Stimulated activated CD4-positive, alpha-beta T cell treated with anti-CD3 and anti-CD28 coated beads, Interleukin-12 subunit alpha, Interleukin-12 subunit beta, amount 100 ng/mL, for 48 hours (primary cell): ENCODE measurements around the gene CD300E.
A peak's percentile ranks its signal among the peaks of the same experiment; 100 is the strongest.
"Not testable (repeated sequence)": the region's sequence is repeated elsewhere in the genome, so short reads cannot be mapped to it uniquely, and the experiment has no call there.

Experiments used
- DNase-seq, 3 donors: peaks; one replicate each; pipeline ENCODE4 v3.0.0-alpha.2; 2020; ENCODE audit warnings: low read depth in 2 of 3, low spot score in 1 of 3

Gene CD300E

DNA sequence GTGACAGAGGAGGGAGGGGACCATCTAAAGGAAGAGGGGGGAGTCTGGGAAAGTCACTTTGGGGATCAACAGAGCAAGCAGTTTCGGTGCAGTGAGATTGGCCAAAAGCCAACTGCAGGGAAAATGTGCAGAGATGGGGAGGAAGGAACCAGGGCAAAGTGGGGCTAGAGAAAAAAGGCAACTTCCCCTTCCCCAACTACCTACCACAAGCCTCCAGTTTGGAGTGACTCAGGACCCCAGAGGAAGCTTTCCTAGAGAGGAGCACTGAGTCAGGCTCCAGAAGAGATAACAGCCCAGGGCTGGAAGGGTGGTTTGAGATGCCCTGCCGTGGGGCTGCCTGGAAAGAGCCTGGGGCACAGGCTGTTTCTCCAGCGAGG, 24.5 kb downstream of the CD300E start:
- DNase-seq, result no peak

DNA sequence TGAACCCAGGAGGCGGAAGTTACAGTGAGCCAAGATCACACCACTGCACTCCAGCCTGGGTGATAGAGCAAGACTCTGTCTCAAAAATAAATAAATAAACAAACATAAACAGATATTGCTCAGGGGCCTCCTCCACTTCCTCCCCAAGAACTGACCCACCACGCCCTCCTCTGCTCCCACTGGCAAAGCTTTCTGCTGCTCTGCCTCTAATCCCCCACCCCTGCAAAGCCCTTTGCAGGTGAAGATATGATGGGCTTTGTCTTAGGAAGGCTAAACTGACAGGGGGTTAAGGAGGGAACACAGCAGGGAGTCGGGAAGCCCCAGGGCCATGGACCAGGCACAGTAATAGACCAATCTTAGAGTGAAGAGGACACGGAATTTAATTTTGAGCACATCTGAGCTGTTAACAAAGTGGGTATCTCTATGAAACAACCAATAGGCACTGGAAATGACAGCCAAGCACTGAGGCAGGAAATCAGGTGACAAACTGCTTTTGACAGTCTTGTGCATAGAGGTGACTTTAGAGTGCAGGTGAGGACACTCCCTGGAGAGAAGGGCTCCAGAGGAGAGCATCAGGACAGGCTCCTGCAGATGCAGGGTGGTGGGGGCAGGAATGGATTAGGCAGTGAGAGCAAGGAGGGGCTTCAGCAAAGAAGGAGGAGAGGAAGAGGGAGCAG, 25.1 kb downstream of the CD300E start:
- DNase-seq, result no peak

DNA sequence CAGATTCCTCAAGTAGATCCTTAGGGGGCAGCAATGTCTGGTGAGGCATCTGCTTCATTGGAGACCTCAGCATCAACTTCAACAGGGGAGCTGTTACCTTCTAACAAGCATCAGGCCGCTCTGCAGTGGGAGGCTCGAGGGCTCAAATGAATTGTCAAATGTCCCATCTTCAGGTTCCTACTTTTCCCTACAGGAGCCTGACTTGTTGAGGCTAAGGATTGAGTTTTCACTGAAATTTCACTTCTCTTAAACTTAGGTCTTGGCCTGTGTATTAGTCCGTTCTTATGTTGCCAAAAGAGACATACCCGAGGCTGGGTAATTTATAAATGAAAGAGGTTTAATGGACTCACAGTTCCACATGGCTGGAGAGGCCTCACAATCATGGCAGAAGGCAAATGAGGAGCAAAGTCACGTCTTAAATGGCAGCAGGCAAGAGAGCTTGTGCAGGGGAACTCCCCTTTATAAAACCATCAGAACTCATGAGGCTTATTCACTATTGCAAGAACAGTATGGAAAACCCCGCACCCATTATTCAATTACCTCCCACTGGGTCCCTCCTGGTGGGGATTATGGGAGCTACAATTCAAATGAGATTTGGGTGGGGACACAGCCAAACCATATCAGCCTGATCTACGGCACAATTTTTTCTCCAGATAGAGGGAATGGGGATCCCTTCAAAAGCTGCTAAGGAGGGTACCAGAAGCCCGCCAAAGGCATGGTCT, 26.3 kb downstream of the CD300E start:
- DNase-seq, result no peak

DNA sequence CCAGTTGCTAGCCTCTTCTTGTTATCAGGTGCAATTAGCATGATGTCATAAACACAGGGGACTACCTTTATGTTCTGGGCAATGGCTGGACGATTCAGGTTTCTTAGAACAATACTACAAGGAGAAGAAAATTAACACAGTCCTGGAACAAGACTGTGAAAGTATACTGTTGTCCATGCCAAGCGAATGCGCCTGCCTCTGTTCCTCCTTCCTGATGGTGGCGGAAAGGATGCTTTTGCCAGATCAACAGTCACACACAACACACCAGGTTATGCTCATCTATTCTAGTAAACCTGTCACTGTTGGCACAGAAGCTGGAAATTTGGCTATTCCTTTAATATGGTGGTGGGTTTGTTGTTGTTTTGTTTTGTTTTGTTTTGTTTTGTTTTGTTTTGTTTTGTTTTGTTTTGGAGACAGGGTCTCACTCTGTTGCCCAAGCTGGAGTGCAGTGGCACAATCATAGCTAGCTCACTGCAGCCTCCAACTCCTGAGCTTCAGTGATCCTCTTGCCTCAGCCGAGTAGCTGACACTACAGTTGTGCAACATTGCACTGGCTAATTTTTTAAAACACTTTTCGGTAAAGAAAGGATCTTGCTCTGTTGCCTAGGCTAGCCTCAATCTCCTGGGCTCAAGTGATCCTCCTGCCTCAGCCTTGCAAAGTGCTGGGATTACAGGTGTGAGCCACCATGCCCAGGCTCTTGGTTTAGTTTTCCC, 28.3 kb downstream of the CD300E start:
- no peak for DNase-seq

DNA sequence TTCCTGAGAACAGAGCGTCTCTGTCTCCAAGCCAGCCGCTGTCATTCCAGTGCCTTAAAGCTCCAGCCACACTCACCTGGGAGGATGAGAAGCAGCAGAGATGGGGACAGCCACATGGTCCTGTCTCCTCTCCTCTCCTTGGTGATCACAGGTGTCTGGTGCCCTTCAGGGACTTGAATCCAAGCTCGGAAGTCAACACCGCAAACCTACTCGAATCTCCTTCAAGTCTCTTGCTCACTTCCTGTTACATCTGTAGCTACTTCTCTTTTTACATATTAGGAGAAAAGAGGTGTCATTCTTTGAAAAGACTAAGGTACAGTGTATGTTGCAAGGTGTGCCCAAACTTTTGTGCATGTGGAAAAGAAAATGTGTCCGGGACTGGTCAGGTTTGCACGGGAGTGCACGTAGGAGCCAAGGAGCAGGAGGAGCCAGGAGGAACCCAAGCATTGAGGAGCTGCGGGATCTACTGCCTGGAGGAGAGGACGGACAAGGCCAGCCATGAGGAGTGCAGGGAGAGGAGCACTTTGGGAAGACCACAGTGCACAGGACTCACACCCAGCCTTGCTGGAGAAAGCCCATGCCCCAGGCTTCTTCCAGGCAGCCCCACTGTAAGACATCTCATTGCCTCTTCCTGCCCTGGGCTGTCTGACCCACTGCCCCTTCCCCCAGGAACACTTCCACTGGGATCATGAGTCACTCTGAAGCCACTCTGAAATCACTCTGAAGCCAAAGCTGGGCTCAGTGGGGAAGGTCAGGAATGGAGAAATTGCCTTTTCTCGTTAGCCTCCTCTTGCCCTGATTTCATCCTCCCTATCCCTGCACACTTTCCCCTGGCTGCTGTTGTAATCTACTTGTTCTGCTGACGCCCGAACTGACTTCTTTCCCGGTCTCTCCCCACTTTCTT, 31.2 kb downstream of the CD300E start, which contains the start of gene CD300LD:
Gene CD300LD, minus strand, starts transcription at position 197 of the 904 bp plus-strand sequence. Its CDS starts 81 bp downstream, at position 116.
- no peak for DNase-seq

DNA sequence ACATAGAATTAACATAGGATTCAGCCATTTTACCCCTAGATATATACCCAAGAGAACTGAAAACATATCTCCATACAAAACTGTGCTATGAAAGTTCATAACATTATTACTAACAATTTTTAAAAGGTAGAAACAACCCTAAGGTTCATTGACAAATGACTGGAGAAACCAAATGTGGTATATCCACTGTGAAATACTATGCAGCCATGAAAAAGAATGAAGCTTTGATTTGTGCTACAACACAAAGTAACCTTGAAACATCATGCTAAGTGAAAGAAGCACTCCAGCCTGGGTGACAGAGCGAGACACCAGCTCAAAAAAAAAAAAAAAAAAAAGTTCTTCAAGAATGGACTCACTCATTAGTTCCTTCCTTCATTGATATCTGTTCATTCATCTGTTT, 32.0 kb downstream of the CD300E start:
- DNase-seq, result no peak

DNA sequence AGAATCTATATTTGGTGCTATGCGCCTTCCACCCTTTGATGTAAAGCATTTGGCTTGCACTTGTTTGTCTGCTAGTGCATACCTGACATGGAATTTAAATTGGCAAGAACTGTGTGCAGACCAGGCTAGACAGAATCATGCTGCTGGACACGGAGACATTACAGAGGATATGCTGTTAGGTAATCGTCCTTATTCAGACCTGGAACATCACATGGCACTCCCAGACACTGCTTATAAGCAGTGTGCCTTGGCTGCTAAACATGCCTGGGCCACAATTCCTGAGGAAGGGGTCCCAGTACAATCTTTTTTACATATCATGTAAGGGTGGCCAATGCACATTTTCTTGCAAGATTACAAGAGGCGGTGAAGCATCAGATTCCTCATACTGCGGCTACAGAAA, 37.8 kb downstream of the CD300E start:
- DNase-seq, result no peak

DNA sequence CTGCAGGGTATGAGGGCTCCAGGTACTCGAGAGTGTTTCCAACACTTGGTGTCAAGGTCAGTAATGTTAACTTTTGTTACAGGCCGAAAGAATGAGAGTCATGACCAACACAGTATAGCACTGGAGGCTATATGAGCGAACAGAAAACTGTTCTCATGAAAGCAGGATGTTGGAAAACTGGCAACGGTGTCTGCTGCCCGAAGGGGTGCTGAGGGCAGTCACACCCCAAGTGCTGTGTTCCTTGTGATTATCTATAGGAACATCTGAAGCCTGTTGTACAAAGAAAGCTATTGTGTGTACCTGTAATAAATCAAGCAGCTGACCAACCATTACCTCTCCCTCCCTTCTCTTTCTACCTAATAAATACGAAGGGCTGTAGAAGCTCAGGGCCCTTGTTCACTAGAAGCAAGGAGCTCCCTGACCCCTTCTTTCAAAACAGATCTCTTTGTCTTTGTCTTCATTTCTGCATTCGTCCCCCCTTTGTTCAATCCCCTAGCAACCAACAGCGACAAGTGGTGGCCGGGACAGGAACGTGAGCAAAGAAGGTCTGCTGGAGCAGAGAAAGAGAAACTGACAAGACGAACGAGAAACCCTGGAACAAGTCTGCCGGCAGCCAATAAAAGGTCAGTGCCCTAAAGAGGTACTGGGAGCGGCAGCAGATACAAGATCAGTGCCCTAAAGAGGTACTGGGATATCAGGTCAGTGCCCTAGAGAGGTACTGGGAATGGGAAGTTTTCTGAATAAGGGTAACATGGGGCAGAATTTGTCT, 39.1 kb downstream of the CD300E start:
- DNase-seq, result no peak

DNA sequence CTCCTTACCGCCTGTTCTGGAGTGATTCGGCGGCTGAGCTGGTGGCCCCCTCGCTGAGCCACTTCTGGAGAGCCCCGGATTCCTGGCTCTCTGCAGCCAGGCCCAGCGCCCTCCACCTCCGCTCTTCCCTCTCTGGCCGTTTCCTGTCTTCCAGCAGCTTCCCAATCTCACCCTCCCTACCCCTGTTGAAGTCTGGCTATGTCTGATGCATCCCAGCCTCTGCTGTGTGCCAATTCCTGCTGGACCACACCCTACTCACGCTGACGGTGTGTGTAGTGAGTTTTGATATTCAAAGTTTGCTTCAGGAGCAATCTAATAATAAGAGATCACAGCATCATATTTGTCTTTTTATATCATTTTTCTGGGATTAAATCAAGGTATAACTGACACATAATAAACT, 40.9 kb downstream of the CD300E start:
- no peak for DNase-seq

DNA sequence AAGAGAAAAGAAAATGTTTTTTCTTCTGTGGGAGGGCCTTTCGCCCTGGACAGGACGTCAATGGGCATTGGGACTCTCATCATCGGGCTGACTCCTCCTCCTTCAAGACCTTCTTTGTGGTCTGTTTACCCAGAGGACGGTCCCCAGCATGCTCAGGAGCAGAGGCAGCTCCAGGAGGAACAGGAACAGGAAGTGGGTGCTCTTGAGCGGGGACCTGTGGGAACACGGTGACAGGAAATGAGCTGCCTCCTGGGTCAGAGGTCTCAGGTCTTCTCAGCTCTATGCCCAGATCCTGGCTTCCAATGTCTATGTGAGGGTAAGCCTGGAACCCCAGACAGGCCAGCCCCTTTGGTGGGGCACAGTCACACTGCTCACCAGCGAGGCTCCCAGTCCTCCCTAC, 43.6 kb downstream of the CD300E start:
- no peak for DNase-seq

DNA sequence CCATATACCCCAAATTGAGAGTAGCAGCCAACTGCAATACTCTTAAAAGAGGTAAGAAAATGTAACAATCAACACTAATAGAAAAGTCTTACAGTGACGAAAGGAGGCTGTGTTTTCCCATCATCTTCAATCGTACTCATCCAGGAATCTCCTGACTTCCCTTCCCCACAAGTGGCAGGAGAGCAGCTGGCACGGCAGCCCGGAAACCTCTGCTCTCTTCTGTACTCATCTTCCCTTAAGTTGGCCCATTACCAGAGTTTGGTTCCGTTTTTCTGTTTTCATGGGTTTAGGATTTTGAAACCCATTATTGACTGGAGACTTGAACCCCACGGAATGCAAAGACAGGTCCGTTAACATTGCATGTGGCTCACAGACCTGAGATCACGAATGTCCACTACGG, 44.6 kb downstream of the CD300E start:
- no peak for DNase-seq

DNA sequence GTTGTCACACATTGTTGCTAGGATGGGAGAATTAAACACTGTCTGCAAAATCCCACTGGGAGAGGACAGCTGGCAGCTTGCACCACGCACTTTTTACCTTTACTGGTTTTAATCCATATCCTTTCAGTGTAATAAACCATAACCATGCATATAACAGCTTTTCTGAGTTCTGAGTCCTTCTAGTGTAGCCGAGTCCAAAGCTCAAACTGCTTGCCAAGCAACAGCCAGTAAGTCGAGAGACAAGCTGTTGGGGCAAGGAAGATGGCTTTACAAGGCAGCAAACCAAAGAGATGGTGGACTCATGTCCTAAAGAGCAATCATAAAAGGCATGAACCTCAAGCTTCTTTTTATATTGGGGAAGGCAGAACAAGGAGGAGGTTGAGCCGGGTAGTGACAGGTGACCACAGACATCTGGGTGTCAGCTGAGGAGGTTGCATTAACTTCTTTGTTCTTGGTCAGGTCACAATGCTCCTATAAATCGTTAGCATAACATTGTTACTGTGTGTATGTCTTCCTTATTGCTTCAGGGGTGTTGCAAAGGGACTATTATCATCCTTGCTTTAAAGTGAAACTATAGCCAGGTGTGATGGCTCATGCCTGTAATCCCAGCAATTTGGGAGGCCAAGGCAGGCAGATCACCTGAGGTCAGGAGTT, 48.9 kb downstream of the CD300E start:
- no peak for DNase-seq

DNA sequence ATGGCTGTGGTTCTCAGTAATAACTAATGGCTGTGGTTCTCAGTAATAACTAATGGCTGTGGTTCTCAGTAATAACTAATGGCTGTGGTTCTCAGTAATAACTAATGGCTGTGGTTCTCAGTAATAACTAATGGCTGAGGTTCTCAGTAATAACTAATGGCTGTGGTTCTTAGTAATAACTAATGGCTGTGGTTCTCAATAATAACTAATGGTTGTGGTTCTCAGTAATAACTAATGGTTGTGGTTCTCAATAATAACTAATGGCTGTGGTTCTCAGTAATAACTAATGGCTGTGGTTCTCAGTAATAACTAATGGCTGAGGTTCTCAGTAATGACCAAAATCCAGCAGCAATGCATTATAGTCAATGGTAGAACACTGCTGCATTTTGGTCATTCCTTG, 49.9 kb downstream of the CD300E start:
- not testable (repeated sequence) for DNase-seq

DNA sequence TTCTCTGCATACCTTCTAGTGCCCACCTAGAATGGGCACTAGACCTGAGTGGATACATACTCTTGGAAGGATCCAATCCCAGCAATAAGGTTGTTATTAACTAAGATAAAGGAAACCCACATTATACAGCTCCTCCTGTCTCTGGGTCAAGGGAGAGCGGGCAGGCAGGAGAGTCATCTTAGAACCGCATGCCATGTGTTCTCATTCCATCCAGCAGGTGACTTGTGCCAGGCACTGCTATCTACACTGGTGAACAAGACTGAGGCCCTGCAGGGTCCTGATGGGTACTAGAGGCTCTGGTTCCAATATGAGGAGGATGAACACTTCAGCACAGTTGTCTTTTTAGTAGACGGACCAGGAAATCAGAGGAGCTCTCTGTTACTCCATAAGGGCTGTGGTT, 50.4 kb downstream of the CD300E start:
- no peak for DNase-seq

DNA sequence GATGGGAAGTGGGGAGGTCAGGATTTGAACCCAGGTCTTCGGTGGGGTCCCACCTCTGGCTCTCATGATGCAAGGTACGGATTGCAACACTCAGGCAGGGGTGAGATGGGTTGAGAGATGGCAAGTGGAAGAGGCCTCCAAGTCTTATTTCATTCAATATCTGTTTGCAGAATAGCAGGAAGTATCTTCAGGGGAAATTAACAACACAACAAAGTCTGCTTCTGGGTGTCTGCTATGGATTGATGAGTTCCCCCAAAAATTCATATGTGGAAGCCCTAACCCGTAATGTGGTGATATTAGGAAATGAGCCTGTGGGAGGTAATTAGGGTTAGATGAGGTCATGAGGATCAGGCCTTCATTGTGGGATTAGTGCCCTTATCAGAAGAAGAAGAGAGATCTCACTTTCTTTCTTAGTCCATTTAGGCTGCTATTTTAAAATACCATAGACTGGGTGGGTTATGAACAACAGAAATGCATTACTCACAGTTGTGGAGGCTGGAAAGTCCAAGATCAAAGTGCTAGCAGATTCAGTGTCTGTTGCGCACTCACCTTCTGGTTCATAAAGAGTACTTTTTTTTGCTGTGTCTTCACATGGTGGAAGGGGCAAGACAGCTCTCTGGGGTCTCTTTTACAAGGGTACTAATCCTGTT, 51.8 kb downstream of the CD300E start:
- DNase-seq, result no peak

DNA sequence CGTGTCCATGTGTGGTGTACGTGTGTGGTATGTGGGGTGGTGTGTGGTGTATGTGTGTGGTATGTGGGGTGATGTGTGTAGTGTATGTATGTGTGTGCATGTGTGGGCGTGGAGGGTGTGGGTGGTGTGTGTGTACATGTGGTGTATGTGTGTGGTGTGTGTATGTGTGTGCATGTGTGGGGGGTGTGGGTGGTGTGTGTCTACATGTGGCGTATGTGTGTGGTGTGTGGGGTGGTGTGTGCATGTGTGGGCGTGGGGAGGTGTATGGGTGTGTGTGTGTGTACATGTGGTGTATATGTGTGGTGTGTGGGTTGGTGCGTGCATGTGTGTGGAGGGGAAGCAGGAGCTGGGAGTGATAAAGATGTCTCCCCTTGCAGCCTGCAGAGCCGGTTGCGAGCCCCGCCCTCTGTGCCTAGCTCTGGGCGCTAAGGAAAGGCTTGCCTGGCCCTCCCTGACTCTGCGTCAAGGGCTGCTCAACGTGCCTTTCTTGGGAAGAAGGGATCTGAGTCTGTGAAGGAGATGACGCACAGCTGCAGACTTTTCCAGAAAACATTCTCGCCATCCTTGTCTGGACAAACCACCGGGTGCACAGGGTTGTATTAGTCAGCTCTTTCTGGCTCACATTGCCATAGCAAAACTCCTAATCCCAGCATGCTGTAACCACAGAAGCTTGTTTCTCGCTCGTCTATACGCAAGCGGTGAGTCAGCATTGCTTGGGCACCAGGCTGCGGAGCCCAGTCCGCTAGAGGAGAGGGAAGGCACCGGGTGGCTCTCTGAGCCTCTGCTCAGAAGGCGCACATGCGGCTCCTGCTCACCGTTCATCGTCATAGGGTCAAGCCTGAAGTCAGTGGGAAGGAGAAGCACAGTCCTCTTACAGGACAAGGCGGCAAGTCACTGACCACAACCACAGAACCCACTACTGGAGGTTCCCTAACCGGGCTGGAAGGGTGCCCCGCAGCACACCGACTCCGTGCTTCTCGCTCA, 54.2 kb downstream of the CD300E start:
- DNase-seq, result peak; percentile 20 to 48 (median 28)

DNA sequence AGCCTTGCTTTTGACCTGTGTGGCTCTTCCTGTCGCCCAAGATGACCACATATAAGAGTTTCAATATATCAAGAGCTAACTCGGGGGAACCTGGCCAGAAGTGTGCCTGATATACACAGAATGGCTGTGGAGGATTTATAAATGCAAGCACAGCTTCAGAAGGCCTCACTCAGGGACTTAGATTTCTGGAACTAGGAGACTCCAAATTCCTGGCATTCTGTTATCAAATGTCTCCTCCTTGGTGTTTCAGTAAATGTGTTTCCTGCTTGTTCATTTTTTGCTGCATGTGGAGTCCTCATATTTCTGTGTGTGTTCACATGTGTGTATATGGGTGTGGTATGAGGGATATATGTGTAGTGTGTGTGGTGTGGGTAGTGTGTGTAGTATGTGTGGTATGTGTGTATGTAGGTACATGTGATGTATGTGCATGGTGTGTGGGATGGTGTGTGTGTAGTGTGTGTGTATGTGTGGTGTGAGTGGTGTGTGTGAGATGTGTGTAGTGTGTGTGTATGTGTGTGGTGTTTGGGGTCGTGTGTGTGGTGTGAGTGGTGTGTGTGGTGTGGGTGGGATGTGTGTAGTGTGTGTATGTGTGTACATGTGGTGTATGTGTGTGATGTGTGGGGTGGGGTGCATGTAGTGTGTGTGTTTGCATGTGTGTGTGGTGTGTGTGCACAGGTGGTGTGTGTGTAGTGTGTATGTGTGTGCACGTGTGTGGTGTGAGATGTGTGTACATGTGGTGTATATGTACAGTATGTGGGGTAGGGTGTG, 55.2 kb downstream of the CD300E start:
- DNase-seq, result no peak
